ENCODE measurements around the gene JUND.

Gene JUND

GRCh38 chr19:18281082-18282020 lies at the start of gene JUND:
Gene JUND, minus strand, starts transcription at chr19:18281622. Its CDS starts 138 bp downstream, at chr19:18281484.
- Histone ChIP-seq H2AFZ (ENCODE audit: low read length) (no peak within 1 kb of the TSS), H3F3A (ENCODE audit: low read depth) (peaks cover 10% of the 10 kb centered on the region), H3K4me2 (ENCODE audit: low read depth, low read length, poor library complexity, severe bottlenecking) (peak within 1 kb of the TSS; percentile 91), H3K9ac (ENCODE audit: low read depth, low read length, poor library complexity, severe bottlenecking) (peak within 1 kb of the TSS; percentile 99), H3K4me1 (ENCODE audit: insufficient read depth, low read length, poor library complexity, severe bottlenecking) (peaks cover 24% of the 10 kb centered on the region), H3K4me3 (ENCODE audit: low read length, poor library complexity, severe bottlenecking) (peak within 1 kb of the TSS; percentile 84), H4K20me1 (ENCODE audit: insufficient read depth, low read length, poor library complexity, severe bottlenecking) (peaks cover 20% of the 10 kb centered on the region), H3K9me3 (ENCODE audit: insufficient read depth, low read depth, low read length) (no peaks in the 10 kb centered on the region), H3K79me2 (ENCODE audit: insufficient read depth, low read length) (peaks cover 52% of the 10 kb centered on the region), H3K27me3 (ENCODE audit: insufficient read depth, low read length, poor library complexity, severe bottlenecking) (peaks cover 4% of the 10 kb centered on the region), H3K9me2 (replicated peaks; ENCODE audit: low read depth, low read length) (no peaks in the 10 kb centered on the region), H3K36me3 (ENCODE audit: insufficient read depth, low read length) (no peaks in the 10 kb centered on the region)
- TF ChIP-seq CTCF (conservative IDR thresholded peaks at IDR 0.05; ENCODE audit: low read length): no peak
- no peak for TF ChIP-seq EZH2phosphoT487 (IDR thresholded peaks at IDR 0.05; ENCODE audit: borderline replicate concordance)

- H3K9ac ChIP-seq (ENCODE audit: low read depth, low read length, poor library complexity, severe bottlenecking): no peak overlapping the region
- no peak for TF ChIP-seq CTCF (conservative IDR thresholded peaks at IDR 0.05; ENCODE audit: low read length)
- no peak for TF ChIP-seq EZH2phosphoT487 (IDR thresholded peaks at IDR 0.05; ENCODE audit: borderline replicate concordance)
- no peaks in the 10 kb centered on the region for H3K27me3 ChIP-seq (ENCODE audit: insufficient read depth, low read length, poor library complexity, severe bottlenecking)
- H2AFZ ChIP-seq (ENCODE audit: low read length): no peak overlapping the region
- H3F3A ChIP-seq (ENCODE audit: low read depth): no peaks in the 10 kb centered on the region
- H3K36me3 ChIP-seq (ENCODE audit: insufficient read depth, low read length): no peaks in the 10 kb centered on the region
- H3K4me3 ChIP-seq (ENCODE audit: low read length, poor library complexity, severe bottlenecking): no peak overlapping the region
- peaks cover 8% of the 10 kb centered on the region for H3K4me1 ChIP-seq (ENCODE audit: insufficient read depth, low read length, poor library complexity, severe bottlenecking)
- no peaks in the 10 kb centered on the region for H3K9me2 ChIP-seq (replicated peaks; ENCODE audit: low read depth, low read length)
- no peak overlapping the region for H3K4me2 ChIP-seq (ENCODE audit: low read depth, low read length, poor library complexity, severe bottlenecking)
- H3K79me2 ChIP-seq (ENCODE audit: insufficient read depth, low read length): no peaks in the 10 kb centered on the region
- H4K20me1 ChIP-seq (ENCODE audit: insufficient read depth, low read length, poor library complexity, severe bottlenecking): no peaks in the 10 kb centered on the region
- H3K9me3 ChIP-seq (ENCODE audit: insufficient read depth, low read depth, low read length): no peaks in the 10 kb centered on the region
These were observed 49.4 kb upstream of the JUND start for GRCh38 chr19:18330868-18331267.

- Histone ChIP-seq H2AFZ (ENCODE audit: low read length) (peak overlapping the region; percentile 69), H3K79me2 (ENCODE audit: insufficient read depth, low read length) (no peaks in the 10 kb centered on the region), H3K4me3 (ENCODE audit: low read length, poor library complexity, severe bottlenecking) (peak overlapping the region; percentile 67), H4K20me1 (ENCODE audit: insufficient read depth, low read length, poor library complexity, severe bottlenecking) (no peaks in the 10 kb centered on the region), H3K9me2 (replicated peaks; ENCODE audit: low read depth, low read length) (no peaks in the 10 kb centered on the region), H3K9me3 (ENCODE audit: insufficient read depth, low read depth, low read length) (no peaks in the 10 kb centered on the region), H3K9ac (ENCODE audit: low read depth, low read length, poor library complexity, severe bottlenecking) (peak overlapping the region; percentile 73), H3K4me2 (ENCODE audit: low read depth, low read length, poor library complexity, severe bottlenecking) (peak overlapping the region; percentile 76), H3F3A (ENCODE audit: low read depth) (no peaks in the 10 kb centered on the region), H3K36me3 (ENCODE audit: insufficient read depth, low read length) (no peaks in the 10 kb centered on the region), H3K27me3 (ENCODE audit: insufficient read depth, low read length, poor library complexity, severe bottlenecking) (no peaks in the 10 kb centered on the region), H3K4me1 (ENCODE audit: insufficient read depth, low read length, poor library complexity, severe bottlenecking) (peaks cover 11% of the 10 kb centered on the region)
- TF ChIP-seq EZH2phosphoT487 (IDR thresholded peaks at IDR 0.05; ENCODE audit: borderline replicate concordance): no peak
- no peak for TF ChIP-seq CTCF (conservative IDR thresholded peaks at IDR 0.05; ENCODE audit: low read length)
These were observed 47.6 kb upstream of the JUND start for GRCh38 chr19:18329035-18329376.

All from Loucy (cell line).